ENCODE results near the gene CLASP1. TPM values are rescaled to one million over a fixed set of nuclear protein-coding genes. Genes with fewer than 3 reads are reported as not detected.

Gene CLASP1
- total and polyA plus RNA-seq, 8 donors, result 5.7 to 188 (median 20.8) TPM

DNA sequence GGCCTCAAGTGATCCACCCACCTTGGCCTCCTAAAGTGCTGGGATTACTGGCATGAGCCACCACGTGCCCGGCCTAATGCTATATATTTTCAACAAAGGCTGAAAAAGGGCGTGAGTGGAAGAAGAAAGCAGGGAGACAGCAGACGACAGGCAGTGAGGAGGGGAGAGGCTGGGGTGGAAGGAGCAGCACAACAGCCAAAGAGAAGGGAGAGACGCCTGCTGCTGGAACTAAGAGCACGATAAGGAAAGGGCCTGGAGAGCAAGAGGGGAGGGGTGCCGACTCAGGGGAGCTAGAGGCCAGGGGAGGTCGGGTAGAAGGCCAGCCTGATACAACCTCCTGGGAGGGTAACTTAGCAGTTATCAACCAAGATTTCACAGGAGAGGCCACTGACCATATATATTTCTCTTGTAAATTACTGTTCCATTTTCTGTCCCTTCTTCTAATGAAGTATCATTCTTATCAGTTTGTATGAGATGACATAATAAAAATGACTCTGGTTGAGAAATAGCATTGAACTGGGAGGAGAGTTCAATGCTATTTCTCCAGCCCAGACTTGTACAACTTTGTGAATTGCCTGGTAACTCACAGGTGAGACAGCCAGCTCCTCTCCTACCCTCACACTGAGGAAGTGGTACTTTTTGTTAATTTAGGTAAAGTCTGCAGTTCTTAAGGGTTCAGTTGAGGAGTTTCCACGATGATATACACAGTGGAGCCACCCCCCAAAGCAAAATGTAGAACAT is 124.4 kb downstream of the CLASP1 start:
- no peaks in the 10 kb centered on the region for H3K27me3 ChIP-seq
- DNase-seq, result peak in 1 of 2 donors; percentile 38
- no peaks in the 10 kb centered on the region for H3K9me3 ChIP-seq
- intact Hi-C loops (cut with DNase I; ENCODE audit: low total_unique reads), result loop anchor here (10.0 kb wide), 1 partner anchor 60 kb away; no protein-coding TSS in a partner anchor
- peaks cover 14 to 62% (median 57%) of the 10 kb centered on the region in 4 donors for H3K36me3 ChIP-seq
- WGBS, 5 donors, result 62 to 67% (median 65%) methylated on average over 9 of the region's 9 CpGs
- peaks cover 7 to 46% (median 24%) of the 10 kb centered on the region in 4 donors for H3K4me1 ChIP-seq
- no peak overlapping the region for H3K27ac ChIP-seq
- H3K4me3 ChIP-seq, result no peak overlapping the region
- TF ChIP-seq EP300 (IDR thresholded peaks at IDR 0.05) (no peak), POLR2A (IDR thresholded peaks at IDR 0.05) (no peak), POLR2AphosphoS5 (IDR thresholded peaks at IDR 0.05) (no peak)
- TF ChIP-seq, protein P1, sequence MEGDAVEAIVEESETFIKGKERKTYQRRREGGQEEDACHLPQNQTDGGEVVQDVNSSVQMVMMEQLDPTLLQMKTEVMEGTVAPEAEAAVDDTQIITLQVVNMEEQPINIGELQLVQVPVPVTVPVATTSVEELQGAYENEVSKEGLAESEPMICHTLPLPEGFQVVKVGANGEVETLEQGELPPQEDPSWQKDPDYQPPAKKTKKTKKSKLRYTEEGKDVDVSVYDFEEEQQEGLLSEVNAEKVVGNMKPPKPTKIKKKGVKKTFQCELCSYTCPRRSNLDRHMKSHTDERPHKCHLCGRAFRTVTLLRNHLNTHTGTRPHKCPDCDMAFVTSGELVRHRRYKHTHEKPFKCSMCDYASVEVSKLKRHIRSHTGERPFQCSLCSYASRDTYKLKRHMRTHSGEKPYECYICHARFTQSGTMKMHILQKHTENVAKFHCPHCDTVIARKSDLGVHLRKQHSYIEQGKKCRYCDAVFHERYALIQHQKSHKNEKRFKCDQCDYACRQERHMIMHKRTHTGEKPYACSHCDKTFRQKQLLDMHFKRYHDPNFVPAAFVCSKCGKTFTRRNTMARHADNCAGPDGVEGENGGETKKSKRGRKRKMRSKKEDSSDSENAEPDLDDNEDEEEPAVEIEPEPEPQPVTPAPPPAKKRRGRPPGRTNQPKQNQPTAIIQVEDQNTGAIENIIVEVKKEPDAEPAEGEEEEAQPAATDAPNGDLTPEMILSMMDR (IDR thresholded peaks at IDR 0.05), result no peak

- H3K9me3 ChIP-seq, result no peaks in the 10 kb centered on the region
- H3K4me3 ChIP-seq, result no peak overlapping the region
- peaks cover 16 to 88% (median 86%) of the 10 kb centered on the region in 4 donors for H3K36me3 ChIP-seq
- no peaks in the 10 kb centered on the region for H3K27me3 ChIP-seq
- TF ChIP-seq POLR2A (IDR thresholded peaks at IDR 0.05) (no peak), EP300 (IDR thresholded peaks at IDR 0.05) (no peak)
- TF ChIP-seq, protein P1 (IDR thresholded peaks at IDR 0.05), result no peak
- H3K27ac ChIP-seq, result no peak overlapping the region
- 83 to 92% (median 90%) methylated on average over 10 of the region's 10 CpGs for WGBS, 5 donors
- H3K4me1 ChIP-seq, result peaks cover 0 to 15% (median 2%) of the 10 kb centered on the region in 4 donors
- no peak for DNase-seq
- intact Hi-C loops (cut with DNase I; ENCODE audit: low total_unique reads), result loop anchor here (10.0 kb wide), 1 partner anchor 57 kb away; no protein-coding TSS in a partner anchor
Measured at GRCh38 chr2:121521359-121521758, 127.9 kb downstream of the CLASP1 start.

GRCh38 chr2:121520641-121520994 is 128.6 kb downstream of the CLASP1 start:
- H3K36me3 ChIP-seq, result peaks cover 16 to 88% (median 84%) of the 10 kb centered on the region in 4 donors
- 88 to 94% (median 90%) methylated on average over 1 to 3 of the region's 3 CpGs for WGBS, 5 donors
- intact Hi-C loops (cut with DNase I; ENCODE audit: low total_unique reads), result loop anchor here (10.0 kb wide), 1 partner anchor 56 kb away; no protein-coding TSS in a partner anchor
- no peak overlapping the region for H3K27ac ChIP-seq
- no peaks in the 10 kb centered on the region for H3K9me3 ChIP-seq
- H3K4me3 ChIP-seq, result no peak overlapping the region
- no peak for TF ChIP-seq EP300 (IDR thresholded peaks at IDR 0.05)
- TF ChIP-seq, protein P1 (IDR thresholded peaks at IDR 0.05), result no peak
- no peak for TF ChIP-seq POLR2A (IDR thresholded peaks at IDR 0.05)
- no peak for TF ChIP-seq POLR2AphosphoS5 (IDR thresholded peaks at IDR 0.05)
- no peak for DNase-seq
- no peaks in the 10 kb centered on the region for H3K27me3 ChIP-seq
- peaks cover 0 to 12% (median 0%) of the 10 kb centered on the region in 4 donors for H3K4me1 ChIP-seq

- Histone ChIP-seq H3K27ac (no peak overlapping the region), H3K36me3 (peaks cover 16 to 88% (median 84%) of the 10 kb centered on the region in 4 donors), H3K9me3 (no peaks in the 10 kb centered on the region), H3K4me1 (peaks cover 0 to 12% (median 0%) of the 10 kb centered on the region in 4 donors), H3K27me3 (no peaks in the 10 kb centered on the region), H3K4me3 (no peak overlapping the region)
- TF ChIP-seq EP300 (IDR thresholded peaks at IDR 0.05), result no peak
- no peak for TF ChIP-seq POLR2A (IDR thresholded peaks at IDR 0.05)
- TF ChIP-seq POLR2AphosphoS5 (IDR thresholded peaks at IDR 0.05), result no peak
- TF ChIP-seq, protein P1 (IDR thresholded peaks at IDR 0.05), result no peak
- DNase-seq, result no peak
- WGBS, 5 donors, result 71 to 78% (median 76%) methylated on average over 6 of the region's 6 CpGs
- intact Hi-C loops (cut with DNase I; ENCODE audit: low total_unique reads), result loop anchor here (10.0 kb wide), 1 partner anchor 55 kb away; no protein-coding TSS in a partner anchor
Measured at GRCh38 chr2:121519732-121520640, 129.3 kb downstream of the CLASP1 start.

All from stomach (tissue), 9 donors.